Cerebellar nuclear complex (tissue), 1 donor: ENCODE data around the gene SLK.

Experiments used
- DNase-seq, 2 experiments: peaks; one replicate each; lab custom pipeline; 2025; lab: John Stamatoyannopoulos, UW

SLK gene

GRCh38 chr10:103990121-103990520 is 23.2 kb downstream of the SLK start:
- DNase-seq: no peak

DNA sequence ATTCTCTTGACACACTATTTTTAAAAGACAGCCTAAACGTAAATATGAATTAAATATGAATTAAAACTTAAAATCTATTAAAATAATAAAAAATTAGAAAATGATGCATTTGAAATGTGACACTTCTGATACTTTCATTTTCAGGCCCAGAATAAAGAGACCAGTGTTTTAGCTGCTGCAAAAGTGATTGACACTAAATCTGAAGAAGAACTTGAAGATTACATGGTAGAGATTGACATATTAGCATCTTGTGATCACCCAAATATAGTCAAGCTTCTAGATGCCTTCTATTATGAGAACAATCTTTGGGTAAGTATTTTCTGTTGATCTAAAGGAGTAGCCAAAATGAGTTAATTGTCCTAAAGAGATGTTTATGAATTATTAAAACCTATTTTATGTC is 23.6 kb downstream of the SLK start:
- DNase-seq: no peak

DNA sequence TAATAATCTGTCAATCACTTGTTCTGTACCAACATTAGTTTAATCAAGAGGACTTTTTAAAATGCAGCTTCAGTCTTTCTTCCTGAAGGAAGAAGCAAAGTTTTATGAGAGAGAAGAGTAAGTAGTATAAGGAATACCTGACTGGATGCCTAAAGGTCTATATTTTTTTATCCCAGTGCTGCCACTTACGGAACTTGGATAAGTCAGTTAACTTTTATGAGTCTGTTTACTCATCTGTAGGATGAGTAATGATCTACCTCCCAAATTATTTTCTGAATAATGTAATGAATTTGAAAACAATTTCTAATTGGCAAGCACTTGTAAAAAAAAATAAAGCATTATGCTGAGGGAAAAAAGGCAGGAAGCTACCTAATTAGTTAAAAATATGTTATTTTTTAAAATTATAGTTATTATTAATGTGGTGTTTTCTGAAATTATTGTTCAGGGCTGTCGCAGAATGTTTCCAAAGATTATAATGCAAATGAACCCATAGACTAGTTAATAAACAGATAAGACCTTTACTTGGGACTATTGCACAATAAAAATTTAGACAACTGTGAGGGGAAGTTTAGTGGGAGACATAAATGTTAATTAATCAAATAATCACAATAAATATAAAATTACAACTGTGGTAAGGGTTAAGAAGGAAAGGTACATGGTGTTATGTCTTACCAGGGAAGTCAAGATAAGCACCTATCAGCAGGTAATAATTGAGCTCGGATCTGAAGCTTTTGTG is 24.6 kb downstream of the SLK start:
- no peak for DNase-seq

- DNase-seq: no peak
Measured at GRCh38 chr10:103995134-103995533, 28.2 kb downstream of the SLK start.

DNA sequence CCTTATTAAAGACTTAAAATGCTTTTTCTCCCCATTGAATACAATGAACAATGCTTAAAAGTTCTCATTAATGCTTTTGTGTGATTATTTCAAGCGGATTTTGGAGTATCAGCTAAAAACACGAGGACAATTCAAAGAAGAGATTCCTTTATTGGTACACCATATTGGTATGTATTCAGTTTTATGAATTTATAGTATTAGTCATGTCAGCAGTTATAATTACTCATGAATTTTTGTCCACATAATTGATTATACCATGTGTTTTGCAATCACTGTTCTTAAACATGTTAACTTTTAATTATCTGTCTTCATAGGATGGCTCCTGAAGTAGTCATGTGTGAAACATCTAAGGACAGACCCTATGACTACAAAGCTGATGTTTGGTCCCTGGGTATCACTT is 31.9 kb downstream of the SLK start:
- no peak for DNase-seq

DNA sequence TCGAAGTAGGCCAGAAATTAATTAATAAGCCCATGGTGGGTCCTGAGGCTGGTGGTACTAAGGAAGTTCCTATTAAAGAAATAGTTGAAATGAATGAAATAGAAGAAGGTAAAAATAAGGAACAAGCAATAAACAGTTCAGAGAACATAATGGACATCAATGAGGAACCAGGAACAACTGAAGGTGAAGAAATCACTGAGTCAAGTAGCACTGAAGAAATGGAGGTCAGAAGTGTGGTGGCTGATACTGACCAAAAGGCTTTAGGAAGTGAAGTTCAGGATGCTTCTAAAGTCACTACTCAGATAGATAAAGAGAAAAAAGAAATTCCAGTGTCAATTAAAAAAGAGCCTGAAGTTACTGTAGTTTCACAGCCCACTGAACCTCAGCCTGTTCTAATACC is 36.0 kb downstream of the SLK start:
- DNase-seq: no peak

DNA sequence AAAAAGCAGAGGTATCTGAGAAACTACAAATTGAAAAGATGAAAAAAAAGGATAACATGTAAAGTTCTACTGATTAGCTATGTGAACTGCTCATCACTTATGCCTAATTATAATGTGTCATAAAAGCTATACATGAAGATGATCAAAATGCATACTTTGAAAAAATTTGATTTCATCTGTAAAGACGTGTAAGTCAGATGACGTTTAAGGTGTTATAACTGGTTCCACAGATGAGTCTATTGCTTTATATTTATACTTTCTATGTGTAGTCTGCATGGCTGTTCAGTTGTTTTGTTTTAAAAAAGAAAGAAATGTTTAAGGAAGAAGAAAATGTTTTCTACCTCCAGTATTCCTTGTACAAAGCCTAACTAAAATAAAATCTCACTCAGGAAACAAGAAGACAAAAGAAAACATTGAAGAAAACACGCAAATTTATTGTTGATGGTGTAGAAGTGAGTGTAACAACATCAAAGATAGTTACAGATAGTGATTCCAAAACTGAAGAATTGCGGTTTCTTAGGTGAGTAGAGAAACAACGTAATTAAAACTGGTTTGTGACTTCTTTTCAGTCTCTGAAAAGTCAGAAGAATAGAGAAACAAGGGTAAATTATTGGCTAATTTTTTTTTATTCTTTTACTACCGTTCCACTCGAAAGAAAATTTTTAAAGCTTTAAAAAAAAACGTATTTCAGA is 38.4 kb downstream of the SLK start:
- DNase-seq: no peak

DNA sequence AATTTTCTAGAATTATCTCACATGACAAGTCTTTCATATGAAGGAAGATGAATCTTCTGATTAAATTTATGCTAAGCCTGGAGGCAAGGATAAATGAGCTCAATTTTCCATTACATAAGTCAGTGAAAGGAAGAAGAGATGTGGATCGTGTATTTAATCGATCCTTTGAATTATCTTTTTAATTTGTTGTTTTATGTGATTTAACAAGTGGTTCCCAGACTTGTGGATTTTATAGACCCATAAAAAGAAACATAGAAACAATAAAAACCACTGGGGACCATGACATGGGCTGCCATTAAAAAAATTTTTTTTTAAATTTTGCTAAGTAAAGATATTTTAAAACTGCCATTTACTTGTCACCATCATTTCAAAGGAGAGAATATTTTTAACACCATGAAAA is 45.0 kb downstream of the SLK start:
- DNase-seq: no peak

DNA sequence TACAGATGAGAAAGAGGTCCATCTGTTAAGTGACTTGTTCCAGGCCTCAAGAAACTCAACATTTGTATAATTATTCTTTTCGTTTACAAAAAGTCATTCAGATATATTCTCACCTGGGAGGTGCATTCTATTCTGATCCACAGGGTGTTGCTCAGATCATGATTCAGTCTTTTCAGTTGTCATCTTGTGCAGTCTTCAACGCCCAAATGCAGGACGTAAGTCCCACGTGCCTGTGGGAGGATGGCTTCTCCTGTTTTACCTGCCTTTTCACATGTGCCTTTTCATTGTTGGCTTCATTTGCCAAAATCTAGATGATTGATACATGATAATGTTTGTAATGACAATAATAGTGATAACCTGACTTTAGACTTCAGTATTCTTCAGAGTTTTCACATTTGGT is 46.5 kb downstream of the SLK start:
- no peak for DNase-seq

DNA sequence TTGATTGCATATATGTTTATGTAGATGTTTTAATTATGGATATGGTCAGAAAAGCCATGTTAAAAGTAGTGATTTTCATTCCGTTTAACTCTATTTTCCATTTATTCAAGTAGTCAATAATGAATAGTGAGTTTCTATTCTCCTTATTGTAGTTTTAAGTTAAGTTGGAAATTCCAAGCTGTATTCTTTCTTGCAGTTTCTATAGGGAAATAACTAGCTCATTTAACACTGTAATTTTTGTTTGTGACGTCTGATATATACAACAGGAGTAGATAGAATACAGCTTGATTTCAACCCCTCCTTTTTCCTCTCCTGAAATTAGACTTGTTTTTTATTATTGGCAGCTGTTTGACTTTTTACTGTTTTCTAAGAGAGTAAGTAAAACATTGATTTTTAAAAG is 47.2 kb downstream of the SLK start:
- DNase-seq: no peak

GRCh38 chr10:104016661-104017060 is 49.7 kb downstream of the SLK start:
- DNase-seq: no peak

DNA sequence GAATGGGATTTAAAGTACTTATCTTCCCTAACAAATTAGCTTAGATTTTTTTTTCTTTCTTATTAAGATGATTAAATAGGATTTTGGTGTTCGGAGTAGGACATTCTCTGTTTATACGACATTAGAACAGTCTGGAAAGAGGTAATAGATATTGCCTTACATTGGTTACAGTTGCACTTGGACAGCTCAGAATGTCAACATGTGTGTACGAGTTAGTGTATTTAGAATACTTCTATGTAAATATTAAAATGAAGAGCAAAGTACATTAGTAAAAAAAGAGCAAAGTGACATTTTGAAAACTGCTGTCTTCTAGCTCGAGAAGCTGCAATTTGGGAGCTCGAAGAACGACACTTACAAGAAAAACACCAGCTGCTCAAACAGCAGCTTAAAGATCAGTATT is 51.5 kb downstream of the SLK start:
- no peak for DNase-seq

DNA sequence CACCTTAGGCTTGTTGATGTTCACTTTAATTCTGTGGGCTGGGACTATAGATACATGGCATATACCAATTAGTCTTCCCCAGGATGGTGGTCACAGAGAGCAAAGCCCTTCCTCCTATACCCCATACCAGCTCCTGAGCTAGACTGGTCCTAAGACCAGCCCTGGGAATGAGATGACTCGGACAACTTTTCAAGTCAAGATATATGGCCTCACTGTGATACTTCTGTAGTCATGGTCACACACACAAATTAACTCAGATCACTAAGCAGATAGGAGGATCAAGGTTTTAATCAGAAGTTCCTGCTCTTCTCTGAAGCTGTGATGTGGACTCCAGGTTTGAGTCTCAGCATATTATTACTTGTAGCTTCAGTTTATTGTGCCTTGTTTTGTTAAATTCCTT is 53.1 kb downstream of the SLK start:
- DNase-seq: no peak

- DNase-seq: no peak
Measured at GRCh38 chr10:104021246-104021645, 54.3 kb downstream of the SLK start.

DNA sequence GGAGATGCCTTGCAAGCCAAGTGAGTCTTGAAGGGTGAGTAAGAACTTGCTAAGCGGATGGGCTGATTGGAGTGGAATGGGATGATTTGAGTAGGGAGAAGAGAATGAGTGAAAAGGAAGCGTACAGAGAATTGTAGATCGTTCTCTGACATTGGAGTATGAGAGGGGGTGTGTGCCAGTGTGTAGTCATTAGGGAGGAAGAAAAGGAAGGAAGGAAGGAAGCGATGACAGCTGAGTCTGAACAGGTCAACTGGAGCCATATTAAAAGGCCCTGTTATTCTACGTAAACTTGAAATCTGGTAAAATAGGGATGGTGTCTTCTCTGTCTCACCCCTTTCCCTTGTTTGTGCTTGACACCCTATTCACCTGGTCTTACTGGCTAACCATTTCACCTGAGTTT is 55.1 kb downstream of the SLK start:
- DNase-seq: no peak

- DNase-seq: no peak
Measured at GRCh38 chr10:104025524-104025923, 58.6 kb downstream of the SLK start.

GRCh38 chr10:104026762-104027161 is 59.8 kb downstream of the SLK start:
- DNase-seq: no peak

- DNase-seq: no peak
Measured at GRCh38 chr10:104028146-104028545, 61.2 kb downstream of the SLK start.

DNA sequence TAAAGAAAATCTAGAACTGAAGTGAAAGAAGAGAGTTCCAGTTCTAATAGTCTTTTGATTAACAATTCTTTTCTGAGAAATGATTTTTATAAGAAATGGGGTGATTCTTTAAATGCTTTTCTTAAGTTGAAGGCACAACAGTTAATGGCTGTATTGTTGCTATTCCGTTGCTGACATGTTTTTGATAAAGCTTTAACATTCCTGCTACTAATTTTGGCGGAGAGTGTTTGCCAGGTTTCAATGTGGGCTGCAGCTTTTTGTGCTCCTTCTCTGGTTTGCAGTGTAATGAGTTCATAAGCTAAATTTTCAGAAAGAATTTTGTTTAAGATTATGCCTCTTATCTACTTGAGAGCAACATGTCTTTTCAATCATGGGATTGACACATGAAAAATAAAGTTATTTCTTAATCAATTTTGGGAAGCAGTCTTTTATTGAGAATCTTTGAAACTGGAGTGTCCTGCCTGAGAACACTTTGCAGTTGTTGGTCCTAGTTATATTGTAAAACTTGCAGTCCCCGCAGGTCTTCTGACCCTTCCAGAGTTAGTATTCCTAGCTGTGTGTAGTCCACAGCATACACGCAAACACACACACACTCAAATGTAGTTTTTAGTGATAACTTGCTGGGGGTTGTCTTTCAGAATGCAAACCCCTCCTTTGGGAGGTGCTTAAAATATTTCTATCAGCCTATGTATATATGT is 62.0 kb downstream of the SLK start:
- DNase-seq: no peak

DNA sequence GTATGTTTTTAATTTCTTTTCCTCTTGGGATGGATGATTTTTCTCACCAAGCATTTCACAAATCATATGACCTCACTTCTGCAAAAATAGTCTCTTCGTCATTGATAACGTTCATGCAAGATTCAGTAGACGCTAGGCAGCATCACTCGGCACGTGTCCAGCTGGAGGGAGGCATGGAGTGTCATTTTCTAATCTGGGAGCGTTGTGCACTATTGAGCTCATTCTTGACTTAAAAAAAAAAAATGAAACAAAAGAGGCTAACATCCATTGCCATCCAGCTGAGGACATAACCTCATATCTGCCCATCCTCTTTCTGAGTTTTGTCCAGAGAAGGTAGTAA is 62.6 kb downstream of the SLK start:
- no peak for DNase-seq

GRCh38 chr10:104031631-104032030 is 64.7 kb downstream of the SLK start:
- DNase-seq: no peak

GRCh38 chr10:104032144-104032775 is 65.3 kb downstream of the SLK start:
- no peak for DNase-seq

DNA sequence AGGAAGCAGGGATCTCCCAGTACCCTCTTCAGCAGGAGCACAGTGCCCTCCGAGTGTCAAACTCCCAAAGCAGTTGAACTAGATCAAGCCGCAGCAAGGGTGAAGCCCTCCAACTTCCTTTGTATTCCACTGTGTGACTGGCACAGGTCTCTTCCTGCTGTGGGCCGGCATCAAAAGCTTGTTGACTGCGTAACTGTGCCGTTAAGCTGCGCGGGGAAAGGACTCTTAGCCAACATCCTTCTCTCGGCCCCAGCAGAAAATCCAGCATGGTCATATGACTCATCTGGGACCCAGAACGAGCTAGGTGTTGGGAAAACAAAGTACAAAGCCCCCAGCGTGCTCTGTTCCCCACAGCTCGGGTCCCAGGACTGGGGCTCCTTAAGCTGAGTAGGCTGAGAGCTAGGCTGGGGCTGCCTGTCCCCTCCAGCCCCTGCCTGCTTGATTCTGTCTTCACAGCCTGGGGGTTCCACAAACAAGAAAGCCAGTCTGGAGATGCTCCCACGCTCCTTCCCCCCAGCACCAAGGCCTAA is 66.5 kb downstream of the SLK start:
- DNase-seq: no peak
